Measurements from ENCODE around the gene ELF4. TPM values are rescaled to one million over a fixed set of nuclear protein-coding genes. Genes with fewer than 3 reads are reported as not detected.
A peak's percentile ranks its signal among the peaks of the same experiment; 100 is the strongest.

ELF4 gene
- total RNA-seq, 2 donors from 2014 or later: 2.8 to 3.8 TPM

DNA sequence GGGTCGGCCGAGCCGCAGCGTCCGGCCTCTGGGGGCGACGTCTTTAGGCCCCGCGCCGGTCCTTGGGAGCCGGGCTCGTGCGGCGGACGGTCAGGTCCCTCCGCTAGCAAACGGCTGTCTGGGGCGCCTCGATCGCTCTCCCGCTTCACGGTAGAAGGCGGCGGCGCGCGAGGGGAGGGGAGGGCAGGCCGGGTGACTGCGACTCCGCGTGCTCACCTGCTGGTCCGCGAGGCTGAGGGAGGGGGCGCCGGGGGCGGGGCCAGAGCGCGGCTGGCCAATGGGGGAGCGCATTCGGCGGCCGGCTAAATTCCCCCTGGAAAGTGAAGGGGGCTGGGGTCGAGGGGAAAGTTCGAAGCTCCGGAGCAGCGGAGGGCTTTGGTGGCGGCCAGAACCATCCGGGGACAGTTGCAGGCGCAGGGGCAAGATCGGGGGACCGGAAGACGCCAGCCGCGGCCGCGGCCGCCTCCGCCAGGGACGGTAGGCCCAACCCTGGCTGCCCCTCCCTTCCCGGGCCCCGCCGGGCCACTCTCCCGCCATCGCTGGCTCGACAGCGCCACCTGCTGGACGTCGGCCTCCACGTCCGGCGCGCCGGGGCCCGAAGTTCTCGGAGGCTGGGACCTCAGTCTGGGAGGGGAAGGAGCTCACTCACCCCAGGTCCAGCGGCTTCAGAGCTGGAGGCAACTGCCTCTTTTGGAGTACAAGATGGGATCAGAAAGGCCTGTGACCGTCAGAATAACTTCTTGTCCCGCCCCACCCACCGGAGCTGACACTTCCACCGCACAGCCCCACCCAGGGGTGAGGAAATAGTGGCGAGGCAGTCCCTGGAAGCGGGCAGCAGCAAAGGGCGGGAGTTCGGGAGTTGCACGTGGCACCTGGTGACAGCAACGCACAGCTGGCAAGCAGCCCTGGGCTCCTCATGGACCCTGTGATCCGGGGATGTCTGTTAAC lies 49.9 kb downstream of the ELF4 start:
- Mint-ChIP-seq H3K27ac (peak overlapping the region; percentile 76), H3K4me1 (no peaks in the 10 kb centered on the region), H3K4me3 (peak overlapping the region; percentile 54), H3K9me3 (peaks cover 32% of the 10 kb centered on the region), H3K36me3 (ENCODE audit: low read depth) (peaks cover 10% of the 10 kb centered on the region), H3K27me3 (ENCODE audit: insufficient read depth) (peaks cover 37% of the 10 kb centered on the region)
- H3K9ac ChIP-seq (ENCODE audit: extremely low read depth, low read length, poor library complexity, severe bottlenecking): no peak overlapping the region
- TF ChIP-seq, protein P1, sequence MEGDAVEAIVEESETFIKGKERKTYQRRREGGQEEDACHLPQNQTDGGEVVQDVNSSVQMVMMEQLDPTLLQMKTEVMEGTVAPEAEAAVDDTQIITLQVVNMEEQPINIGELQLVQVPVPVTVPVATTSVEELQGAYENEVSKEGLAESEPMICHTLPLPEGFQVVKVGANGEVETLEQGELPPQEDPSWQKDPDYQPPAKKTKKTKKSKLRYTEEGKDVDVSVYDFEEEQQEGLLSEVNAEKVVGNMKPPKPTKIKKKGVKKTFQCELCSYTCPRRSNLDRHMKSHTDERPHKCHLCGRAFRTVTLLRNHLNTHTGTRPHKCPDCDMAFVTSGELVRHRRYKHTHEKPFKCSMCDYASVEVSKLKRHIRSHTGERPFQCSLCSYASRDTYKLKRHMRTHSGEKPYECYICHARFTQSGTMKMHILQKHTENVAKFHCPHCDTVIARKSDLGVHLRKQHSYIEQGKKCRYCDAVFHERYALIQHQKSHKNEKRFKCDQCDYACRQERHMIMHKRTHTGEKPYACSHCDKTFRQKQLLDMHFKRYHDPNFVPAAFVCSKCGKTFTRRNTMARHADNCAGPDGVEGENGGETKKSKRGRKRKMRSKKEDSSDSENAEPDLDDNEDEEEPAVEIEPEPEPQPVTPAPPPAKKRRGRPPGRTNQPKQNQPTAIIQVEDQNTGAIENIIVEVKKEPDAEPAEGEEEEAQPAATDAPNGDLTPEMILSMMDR (conservative IDR thresholded peaks at IDR 0.05): peak; percentile 95
- no peak overlapping the region for H3K27ac ChIP-seq (ENCODE audit: low read depth, low read length)
- peak; percentile 93 for DNase-seq
- H3K36me3 ChIP-seq (ENCODE audit: control insufficient read depth, insufficient read depth, low read length): peaks cover 9% of the 10 kb centered on the region
- no peaks in the 10 kb centered on the region for H3K4me1 ChIP-seq (ENCODE audit: control insufficient read depth, insufficient read depth, low read length)
- WGBS, 2 experiments (ENCODE audit: insufficient coverage in 1 of 2, insufficient read length in 1 of 2): 3 to 40% methylated on average over 1 to 76 of the region's 87 CpGs
- peaks cover 10% of the 10 kb centered on the region for H3K27me3 ChIP-seq (ENCODE audit: control insufficient read depth, insufficient read depth, low read length, poor library complexity, severe bottlenecking)
- H3K9me3 ChIP-seq (ENCODE audit: control insufficient read depth, low read length): no peaks in the 10 kb centered on the region
- no peak overlapping the region for H3K4me3 ChIP-seq (ENCODE audit: low read length)

DNA sequence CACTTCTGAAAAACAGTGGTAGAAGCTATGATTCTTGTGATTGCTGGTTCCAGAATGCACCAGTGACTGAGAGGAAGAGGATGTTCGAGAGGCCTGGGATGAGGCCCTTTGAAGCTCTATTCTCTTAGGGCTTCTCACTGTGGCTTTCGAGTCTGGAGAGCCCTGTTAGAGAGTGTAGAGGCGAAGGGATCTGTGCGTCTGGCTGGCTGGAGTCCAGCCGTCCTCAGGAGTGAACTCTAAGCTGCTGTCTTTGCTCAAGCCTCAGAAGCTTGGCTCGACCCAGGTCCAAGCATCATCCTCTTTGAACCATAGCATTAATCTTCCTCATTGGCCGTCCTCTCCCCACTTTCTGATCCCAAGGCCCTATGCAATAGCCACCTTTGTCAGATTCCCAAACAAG lies 51.6 kb downstream of the ELF4 start:
- H3K4me3 Mint-ChIP-seq: no peak overlapping the region
- H3K27ac Mint-ChIP-seq: no peak overlapping the region
- peaks cover 10% of the 10 kb centered on the region for H3K27me3 ChIP-seq (ENCODE audit: control insufficient read depth, insufficient read depth, low read length, poor library complexity, severe bottlenecking)
- no peaks in the 10 kb centered on the region for H3K9me3 ChIP-seq (ENCODE audit: control insufficient read depth, low read length)
- H3K27me3 Mint-ChIP-seq (ENCODE audit: insufficient read depth): peaks cover 37% of the 10 kb centered on the region
- no peaks in the 10 kb centered on the region for H3K4me1 Mint-ChIP-seq
- peaks cover 40% of the 10 kb centered on the region for H3K9me3 Mint-ChIP-seq
- H3K36me3 ChIP-seq (ENCODE audit: control insufficient read depth, insufficient read depth, low read length): peaks cover 9% of the 10 kb centered on the region
- DNase-seq: no peak
- no peaks in the 10 kb centered on the region for H3K4me1 ChIP-seq (ENCODE audit: control insufficient read depth, insufficient read depth, low read length)
- WGBS, 2 experiments (ENCODE audit: insufficient coverage in 1 of 2, insufficient read length in 1 of 2): 92 to 100% methylated on average over 3 to 7 of the region's 7 CpGs
- H3K36me3 Mint-ChIP-seq (ENCODE audit: low read depth): peaks cover 17% of the 10 kb centered on the region
- H3K27ac ChIP-seq (ENCODE audit: low read depth, low read length): no peak overlapping the region
- H3K4me3 ChIP-seq (ENCODE audit: low read length): no peak overlapping the region
- no peak overlapping the region for H3K9ac ChIP-seq (ENCODE audit: extremely low read depth, low read length, poor library complexity, severe bottlenecking)
- TF ChIP-seq, protein P1 (conservative IDR thresholded peaks at IDR 0.05): no peak

DNA sequence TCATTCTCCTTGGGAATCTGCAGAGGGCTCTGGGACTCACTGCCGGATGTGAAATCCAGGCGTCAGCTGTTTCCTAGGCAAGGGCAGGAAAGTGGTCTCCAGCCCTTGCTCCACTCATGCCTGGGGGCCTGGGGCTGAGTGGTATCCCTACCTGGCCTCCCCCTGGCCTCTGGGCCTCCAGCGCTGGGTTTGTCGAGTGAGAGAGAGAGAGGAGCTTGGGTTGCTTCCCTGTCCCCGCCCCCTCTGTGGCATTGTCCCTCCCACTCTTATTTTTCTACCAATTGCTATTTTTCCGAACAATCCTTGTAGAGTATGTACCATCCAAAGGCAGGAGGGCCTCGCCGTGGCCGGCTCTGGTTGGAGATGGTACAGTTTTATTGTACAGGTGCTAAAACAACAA lies 53.1 kb downstream of the ELF4 start:
- H3K4me3 Mint-ChIP-seq: no peak overlapping the region
- H3K4me3 ChIP-seq (ENCODE audit: low read length): no peak overlapping the region
- no peaks in the 10 kb centered on the region for H3K9me3 ChIP-seq (ENCODE audit: control insufficient read depth, low read length)
- peaks cover 33% of the 10 kb centered on the region for H3K9me3 Mint-ChIP-seq
- peaks cover 9% of the 10 kb centered on the region for H3K36me3 ChIP-seq (ENCODE audit: control insufficient read depth, insufficient read depth, low read length)
- H3K4me1 ChIP-seq (ENCODE audit: control insufficient read depth, insufficient read depth, low read length): no peaks in the 10 kb centered on the region
- H3K27me3 Mint-ChIP-seq (ENCODE audit: insufficient read depth): peaks cover 37% of the 10 kb centered on the region
- H3K4me1 Mint-ChIP-seq: no peaks in the 10 kb centered on the region
- H3K9ac ChIP-seq (ENCODE audit: extremely low read depth, low read length, poor library complexity, severe bottlenecking): no peak overlapping the region
- peaks cover 24% of the 10 kb centered on the region for H3K36me3 Mint-ChIP-seq (ENCODE audit: low read depth)
- H3K27me3 ChIP-seq (ENCODE audit: control insufficient read depth, insufficient read depth, low read length, poor library complexity, severe bottlenecking): peaks cover 10% of the 10 kb centered on the region
- DNase-seq: peak; percentile 54
- TF ChIP-seq, protein P1 (conservative IDR thresholded peaks at IDR 0.05): no peak
- H3K27ac Mint-ChIP-seq: no peak overlapping the region
- WGBS, 2 experiments (ENCODE audit: insufficient coverage in 1 of 2, insufficient read length in 1 of 2): 76% methylated on average over 8 of the region's 9 CpGs; no CpG with 5 or more reads in 1 of the 2 experiments
- no peak overlapping the region for H3K27ac ChIP-seq (ENCODE audit: low read depth, low read length)

All from endodermal cell (in vitro differentiated cells).